Body of pancreas (tissue), 4 donors: ENCODE results near the gene PTPRD. TPM values are rescaled to one million over a fixed set of nuclear protein-coding genes. Genes with fewer than 3 reads are reported as not detected.

Source experiments
- ATAC-seq: fragments of 150-250 bp; one replicate; pipeline ENCODE4 v1.9.1; 2016
- DNase-seq, 4 donors: peaks; one replicate each; pipeline ENCODE4 v3.0.0-alpha.2; 2019
- H3K27ac ChIP-seq, 4 donors: fragments of 200-600 bp; sonication (generic); 1 replicate in 3 of 4; 2 replicates in 1 of 4; pipeline versions ENCODE4 v1.5.1 to v1.6.1; 2016 to 2019; ENCODE audit warnings: mild to moderate bottlenecking in 1 of 4, mixed read lengths in 1 of 4, moderate library complexity in 1 of 4
- H3K27me3 ChIP-seq, 2 donors: fragments of 200-600 bp; sonication (generic); one replicate each; pipeline ENCODE4 v1.6.0; 2016; ENCODE audit warnings: mild to moderate bottlenecking in 1 of 2
- H3K36me3 ChIP-seq, 2 donors: fragments of 200-600 bp; sonication (generic); replicated peaks in 1 of 2; 2 replicates each; pipeline ENCODE4 v1.5.1; 2016; ENCODE audit warnings: low read depth in 2 of 2; ENCODE audit not compliant: insufficient read depth in 1 of 2
- H3K4me1 ChIP-seq: fragments of 200-600 bp; sonication (generic); one replicate; pipeline ENCODE4 v1.6.0; 2016
- H3K4me3 ChIP-seq, 2 donors: fragments of 200-600 bp; sonication (generic); 1 replicate in 1 of 2; 2 replicates in 1 of 2; pipeline ENCODE4 v1.5.1; 2016 to 2019
- H3K9me3 ChIP-seq, 3 donors: fragments of 200-600 bp; sonication (generic); 1 replicate in 2 of 3; 2 replicates in 1 of 3; pipeline ENCODE4 v1.5.1; 2016
- CTCF ChIP-seq, 7 experiments: fragments of 450-650 bp in 4 of 7; fragments of 200-600 bp in 3 of 7; sonication (generic) in 3 of 7; IDR thresholded peaks; one replicate each; pipeline ENCODE4 v1.5.1; 2016 to 2019; ENCODE audit warnings: antibody characterized with exemption in 7 of 7
- POLR2A ChIP-seq, 3 donors: fragments of 450-650 bp; IDR thresholded peaks; one replicate each; pipeline ENCODE4 v1.6.1; 2016; ENCODE audit warnings: antibody characterized with exemption in 3 of 3, mild to moderate bottlenecking in 2 of 3
- WGBS, 2 donors: methylation state at CpG; one replicate each; pipeline ENCODE4 v1.1.5; 2017; 5-methylcytosine and 5-hydroxymethylcytosine counted together
- intact Hi-C: fragments of 100-400 bp; cut with DNase I; formaldehyde crosslinking; loops from one replicate; pipeline ENCODE4 v1.15.1; 2023
- total RNA-seq, 2 donors: library from RNA; depleted of rRNA; stranded (reverse); fragments of >200 nt; gene quantifications; one replicate each; pipeline ENCODE4 v1.1.0, GENCODE V29; 2016

The PTPRD gene
- total RNA-seq, 2 donors from 2014 or later, result 4.3 to 4.9 TPM

- intact Hi-C loops, result no loop called here
- TF ChIP-seq CTCF (IDR thresholded peaks at IDR 0.05), result no peak
- no peak for TF ChIP-seq POLR2A (IDR thresholded peaks at IDR 0.05)
- Histone ChIP-seq H3K4me1 (peaks cover 9% of the 10 kb centered on the region), H3K9me3 (no peaks in the 10 kb centered on the region), H3K27ac (no peak overlapping the region), H3K4me3 (no peak overlapping the region), H3K36me3 (no peaks in the 10 kb centered on the region), H3K27me3 (no peaks in the 10 kb centered on the region)
- 74 to 76% methylated on average over 5 of the region's 5 CpGs for WGBS, 2 donors
- ATAC-seq, result no peak
- no peak for DNase-seq
Observed at GRCh38 chr9:8842402-8843193, 1770.2 kb downstream of the PTPRD start.

- no peak overlapping the region for H3K27ac ChIP-seq
- 56 to 63% methylated on average over 3 of the region's 3 CpGs for WGBS, 2 donors
- no peak overlapping the region for H3K4me3 ChIP-seq
- no peaks in the 10 kb centered on the region for H3K27me3 ChIP-seq
- intact Hi-C loops, result no loop called here
- no peak for DNase-seq
- H3K4me1 ChIP-seq, result no peaks in the 10 kb centered on the region
- no peak for TF ChIP-seq POLR2A (IDR thresholded peaks at IDR 0.05)
- no peak for TF ChIP-seq CTCF (IDR thresholded peaks at IDR 0.05)
- no peaks in the 10 kb centered on the region for H3K36me3 ChIP-seq
- no peaks in the 10 kb centered on the region for H3K9me3 ChIP-seq
- no peak for ATAC-seq
Observed at GRCh38 chr9:8838136-8838535, 1774.7 kb downstream of the PTPRD start.

- no peaks in the 10 kb centered on the region for H3K9me3 ChIP-seq
- no peaks in the 10 kb centered on the region for H3K27me3 ChIP-seq
- DNase-seq (no peak), ATAC-seq (no peak)
- TF ChIP-seq CTCF (IDR thresholded peaks at IDR 0.05) (no peak), POLR2A (IDR thresholded peaks at IDR 0.05) (no peak)
- intact Hi-C loops, result no loop called here
- WGBS, 2 donors, result 81 to 83% methylated on average over 3 of the region's 3 CpGs
- no peak overlapping the region for H3K27ac ChIP-seq
- no peaks in the 10 kb centered on the region for H3K4me1 ChIP-seq
- no peak overlapping the region for H3K4me3 ChIP-seq
- H3K36me3 ChIP-seq, result no peaks in the 10 kb centered on the region
Observed at GRCh38 chr9:8835291-8835690, 1777.5 kb downstream of the PTPRD start.

GRCh38 chr9:8832955-8833354 is 1779.8 kb downstream of the PTPRD start:
- TF ChIP-seq CTCF (IDR thresholded peaks at IDR 0.05), result no peak
- TF ChIP-seq POLR2A (IDR thresholded peaks at IDR 0.05), result no peak
- WGBS, 2 donors, result 59 to 76% methylated on average over 1 of the region's 1 CpG
- Histone ChIP-seq H3K4me1 (no peaks in the 10 kb centered on the region), H3K27ac (no peak overlapping the region), H3K4me3 (no peak overlapping the region), H3K27me3 (no peaks in the 10 kb centered on the region), H3K36me3 (no peaks in the 10 kb centered on the region), H3K9me3 (no peaks in the 10 kb centered on the region)
- DNase-seq (no peak), ATAC-seq (no peak)
- intact Hi-C loops, result no loop called here

- TF ChIP-seq CTCF (IDR thresholded peaks at IDR 0.05), result no peak
- no peak for TF ChIP-seq POLR2A (IDR thresholded peaks at IDR 0.05)
- Histone ChIP-seq H3K9me3 (no peaks in the 10 kb centered on the region), H3K4me3 (no peak overlapping the region), H3K4me1 (no peaks in the 10 kb centered on the region), H3K27ac (no peak overlapping the region), H3K36me3 (no peaks in the 10 kb centered on the region), H3K27me3 (no peaks in the 10 kb centered on the region)
- ATAC-seq, result no peak
- intact Hi-C loops, result no loop called here
- DNase-seq, result no peak
- WGBS, 2 donors, result 46 to 50% methylated on average over 1 of the region's 1 CpG
Observed at GRCh38 chr9:8832386-8832785, 1780.4 kb downstream of the PTPRD start.
